Thyroid gland (tissue), 4 donors: ENCODE results near the gene EPHX1. TPM values are rescaled to one million over a fixed set of nuclear protein-coding genes. Genes with fewer than 3 reads are reported as not detected.

Source experiments
- DNase-seq, 2 donors: peaks; one replicate each; pipeline ENCODE4 v3.0.0-alpha.2; 2019
- H3K27ac ChIP-seq, 3 donors: fragments of 200-600 bp; sonication (generic); 1 replicate in 2 of 3; 2 replicates in 1 of 3; pipeline ENCODE4 v1.5.1; 2016 to 2019; ENCODE audit warnings: mild to moderate bottlenecking in 1 of 3, moderate library complexity in 1 of 3
- H3K27me3 ChIP-seq: fragments of 200-600 bp; sonication (generic); one replicate; pipeline ENCODE4 v1.5.1; 2019
- H3K36me3 ChIP-seq, 2 donors: fragments of 200-600 bp; sonication (generic); one replicate each; pipeline ENCODE4 v1.5.1; 2016 to 2019
- H3K4me1 ChIP-seq, 2 donors: fragments of 200-600 bp; sonication (generic); one replicate each; pipeline ENCODE4 v1.5.1; 2017 to 2019
- H3K4me3 ChIP-seq, 3 donors: fragments of 200-600 bp; sonication (generic); replicated peaks in 1 of 3; 1 replicate in 2 of 3; 2 replicates in 1 of 3; pipeline ENCODE4 v1.5.1; 2016; ENCODE audit warnings: mild to moderate bottlenecking in 1 of 3
- H3K9me3 ChIP-seq: fragments of 200-600 bp; sonication (generic); one replicate; pipeline ENCODE4 v1.5.1; 2017
- CTCF ChIP-seq, 6 experiments: fragments of 200-600 bp in 3 of 6; fragments of 450-650 bp in 3 of 6; sonication (generic) in 3 of 6; IDR thresholded peaks; one replicate each; pipeline ENCODE4 v1.5.1; 2016 to 2019; ENCODE audit warnings: antibody characterized with exemption in 6 of 6, mild to moderate bottlenecking in 2 of 6, inconsistent platforms in 1 of 6, moderate library complexity in 1 of 6
- POLR2A ChIP-seq, 2 donors: fragments of 450-650 bp; IDR thresholded peaks; one replicate each; pipeline ENCODE4 v1.6.1; 2017; ENCODE audit warnings: antibody characterized with exemption in 2 of 2, mild to moderate bottlenecking in 2 of 2, moderate library complexity in 1 of 2
- WGBS, 2 donors: methylation state at CpG; one replicate each; pipeline ENCODE4 v1.1.5; 2017; 5-methylcytosine and 5-hydroxymethylcytosine counted together
- intact Hi-C: fragments of 100-400 bp; cut with DNase I; formaldehyde crosslinking; loops from one replicate; pipeline ENCODE4 v1.15.1; 2023
- total RNA-seq, 4 donors: library from RNA; depleted of rRNA; stranded (reverse); fragments of >200 nt; gene quantifications; one replicate each; pipeline ENCODE4 v1.2.3, GENCODE V29; 2016

The EPHX1 gene
- total RNA-seq, 4 donors from 2014 or later: 297 to 533 (median 441) TPM

- Histone ChIP-seq H3K36me3 (peaks cover 19 to 25% of the 10 kb centered on the region in 2 donors), H3K4me3 (no peak overlapping the region), H3K27ac (no peak overlapping the region), H3K27me3 (no peaks in the 10 kb centered on the region), H3K9me3 (no peaks in the 10 kb centered on the region), H3K4me1 (peaks cover 3 to 16% of the 10 kb centered on the region in 2 donors)
- no peak for DNase-seq
- no peak for TF ChIP-seq CTCF (IDR thresholded peaks at IDR 0.05)
- TF ChIP-seq POLR2A (IDR thresholded peaks at IDR 0.05): no peak
- WGBS, 2 donors: 96 to 99% methylated on average over 7 to 11 of the region's 11 CpGs
- intact Hi-C loops: no loop called here
These were observed 64.5 kb downstream of the EPHX1 start for GRCh38 chr1:225874431-225874830.

GRCh38 chr1:225875044-225875815 is 65.3 kb downstream of the EPHX1 start:
- Histone ChIP-seq H3K4me3 (no peak overlapping the region), H3K9me3 (no peaks in the 10 kb centered on the region), H3K27ac (no peak overlapping the region), H3K4me1 (peaks cover 4 to 24% of the 10 kb centered on the region in 2 donors), H3K36me3 (peaks cover 19 to 25% of the 10 kb centered on the region in 2 donors), H3K27me3 (no peaks in the 10 kb centered on the region)
- intact Hi-C loops: no loop called here
- no peak for DNase-seq
- no peak for TF ChIP-seq POLR2A (IDR thresholded peaks at IDR 0.05)
- no peak for TF ChIP-seq CTCF (IDR thresholded peaks at IDR 0.05)
- WGBS, 2 donors: 90% methylated on average over 12 of the region's 12 CpGs

GRCh38 chr1:225876900-225877510 is 67.1 kb downstream of the EPHX1 start:
- WGBS, 2 donors: 87 to 91% methylated on average over 9 to 11 of the region's 12 CpGs
- intact Hi-C loops: no loop called here
- no peaks in the 10 kb centered on the region for H3K27me3 ChIP-seq
- no peak for TF ChIP-seq CTCF (IDR thresholded peaks at IDR 0.05)
- TF ChIP-seq POLR2A (IDR thresholded peaks at IDR 0.05): no peak
- no peak for DNase-seq
- H3K27ac ChIP-seq: no peak overlapping the region
- H3K36me3 ChIP-seq: peaks cover 8 to 19% of the 10 kb centered on the region in 2 donors
- H3K4me3 ChIP-seq: no peak overlapping the region
- H3K9me3 ChIP-seq: no peaks in the 10 kb centered on the region
- H3K4me1 ChIP-seq: peaks cover 12 to 38% of the 10 kb centered on the region in 2 donors

DNA sequence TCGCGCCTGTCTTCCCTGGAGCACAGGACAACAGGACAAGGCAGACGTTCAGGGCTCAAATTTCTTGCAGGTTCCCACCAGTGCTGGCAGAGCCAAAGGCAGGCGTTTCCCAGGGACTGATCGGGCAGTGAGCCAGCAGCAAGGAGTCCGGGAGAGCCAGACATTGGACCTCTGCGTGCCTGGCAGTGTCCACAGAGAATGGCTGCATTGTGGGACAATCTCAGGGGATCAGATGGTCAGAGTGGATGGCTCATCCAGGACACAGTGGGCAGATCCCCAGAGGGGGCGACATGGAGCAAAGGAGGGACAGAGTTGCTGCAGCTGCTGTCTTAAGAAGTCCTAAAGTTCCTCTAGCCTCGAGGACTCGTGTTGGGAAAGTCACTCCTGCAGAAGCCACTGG is 67.7 kb downstream of the EPHX1 start:
- Histone ChIP-seq H3K27ac (no peak overlapping the region), H3K36me3 (peaks cover 8 to 19% of the 10 kb centered on the region in 2 donors), H3K9me3 (no peaks in the 10 kb centered on the region), H3K4me1 (peaks cover 12 to 38% of the 10 kb centered on the region in 2 donors), H3K4me3 (no peak overlapping the region), H3K27me3 (no peaks in the 10 kb centered on the region)
- peak; percentile 43 to 45 for DNase-seq
- 47 to 60% methylated on average over 2 to 9 of the region's 10 CpGs for WGBS, 2 donors
- peak in 2 of 6 experiments; percentile 15 to 45 for TF ChIP-seq CTCF (IDR thresholded peaks at IDR 0.05)
- no peak for TF ChIP-seq POLR2A (IDR thresholded peaks at IDR 0.05)
- intact Hi-C loops: no loop called here

DNA sequence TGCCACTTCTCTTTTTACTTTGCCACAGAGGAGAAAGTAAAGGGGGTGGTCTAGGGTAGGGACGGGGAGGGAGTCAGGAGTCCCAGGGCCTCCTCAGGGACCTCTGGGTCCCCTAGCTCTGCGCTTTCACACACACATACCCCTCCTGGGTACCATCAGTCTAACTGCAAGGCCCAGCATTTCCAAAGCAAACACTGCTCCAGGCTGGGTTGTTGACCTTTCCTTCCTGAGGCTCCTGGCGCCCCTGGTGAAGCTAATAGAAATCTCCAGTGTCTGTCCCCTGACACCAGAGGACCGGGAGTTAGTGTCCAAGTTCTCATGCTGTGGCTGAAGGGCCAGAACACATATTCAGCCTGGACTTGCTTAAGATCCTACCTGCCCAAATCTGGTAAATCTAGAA is 68.4 kb downstream of the EPHX1 start:
- no peak for DNase-seq
- intact Hi-C loops: no loop called here
- peak overlapping the region in 2 of 3 donors; percentile 4 to 9 for H3K27ac ChIP-seq
- no peaks in the 10 kb centered on the region for H3K9me3 ChIP-seq
- H3K27me3 ChIP-seq: no peaks in the 10 kb centered on the region
- TF ChIP-seq CTCF (IDR thresholded peaks at IDR 0.05) (no peak), POLR2A (IDR thresholded peaks at IDR 0.05) (no peak)
- H3K36me3 ChIP-seq: peaks cover 8 to 14% of the 10 kb centered on the region in 2 donors
- no peak overlapping the region for H3K4me3 ChIP-seq
- H3K4me1 ChIP-seq: peaks cover 15 to 40% of the 10 kb centered on the region in 2 donors
- 84 to 89% methylated on average over 4 of the region's 4 CpGs for WGBS, 2 donors
